MM.1S (cell line): ENCODE data around the gene LRRC66.

Experiments
- CTCF ChIP-seq: fragments of 300-600 bp; sonication (generic); IDR thresholded peaks from 2 replicates; pipeline ENCODE4 v1.5.1; 2016; ENCODE audit warnings: antibody characterized with exemption, low read length, mixed read lengths
- EZH2phosphoT487 ChIP-seq: fragments of 300-600 bp; sonication (generic); IDR thresholded peaks from 2 replicates; pipeline ENCODE4 v1.6.1; 2018; ENCODE audit warnings: antibody characterized with exemption, low read length

GRCh38 chr4:52058275-52058674 lies 38.1 kb upstream of the LRRC66 start:
- TF ChIP-seq CTCF (no peak), EZH2phosphoT487 (no peak)
